ENCODE measurements around the gene COL27A1.

The COL27A1 gene

GRCh38 chr9:114119242-114120191 is 35.8 kb upstream of the COL27A1 start:
- TF ChIP-seq POLR2AphosphoS5 (IDR thresholded peaks at IDR 0.05; ENCODE audit: low read depth), result no peak
- no peak for TF ChIP-seq SPI1 (IDR thresholded peaks at IDR 0.05; ENCODE audit: borderline replicate concordance, low read depth)
- TF ChIP-seq GABPA (IDR thresholded peaks at IDR 0.05; ENCODE audit: low read depth), result no peak
- TF ChIP-seq REST (IDR thresholded peaks at IDR 0.05; ENCODE audit: insufficient replicate concordance, low read depth), result no peak
- no peak for TF ChIP-seq CTCF (IDR thresholded peaks at IDR 0.05; ENCODE audit: insufficient read depth, low read length)
- peaks cover 2% of the 10 kb centered on the region for H3K27me3 ChIP-seq (ENCODE audit: insufficient read depth, poor library complexity, severe bottlenecking)
- H3K27ac ChIP-seq (replicated peaks), result no peak overlapping the region
- no peak for DNase-seq (ENCODE audit: low read depth in 1 of 2, low spot score in 1 of 2)
- no peak overlapping the region for H3K4me3 ChIP-seq (replicated peaks; ENCODE audit: insufficient read depth, low read length)

- Histone ChIP-seq H3K27me3 (ENCODE audit: insufficient read depth, poor library complexity, severe bottlenecking) (peaks cover 2% of the 10 kb centered on the region), H3K27ac (replicated peaks) (no peak overlapping the region), H3K4me3 (replicated peaks; ENCODE audit: insufficient read depth, low read length) (no peak overlapping the region)
- no peak for TF ChIP-seq GABPA (IDR thresholded peaks at IDR 0.05; ENCODE audit: low read depth)
- no peak for TF ChIP-seq SPI1 (IDR thresholded peaks at IDR 0.05; ENCODE audit: borderline replicate concordance, low read depth)
- TF ChIP-seq CTCF (IDR thresholded peaks at IDR 0.05; ENCODE audit: insufficient read depth, low read length), result no peak
- TF ChIP-seq REST (IDR thresholded peaks at IDR 0.05; ENCODE audit: insufficient replicate concordance, low read depth), result no peak
- TF ChIP-seq POLR2AphosphoS5 (IDR thresholded peaks at IDR 0.05; ENCODE audit: low read depth), result no peak
- no peak for DNase-seq (ENCODE audit: low read depth in 1 of 2, low spot score in 1 of 2)
These were observed 34.9 kb upstream of the COL27A1 start for GRCh38 chr9:114120192-114121014.

- TF ChIP-seq CTCF (IDR thresholded peaks at IDR 0.05; ENCODE audit: insufficient read depth, low read length) (no peak), POLR2AphosphoS5 (IDR thresholded peaks at IDR 0.05; ENCODE audit: low read depth) (no peak), REST (IDR thresholded peaks at IDR 0.05; ENCODE audit: insufficient replicate concordance, low read depth) (no peak), SPI1 (IDR thresholded peaks at IDR 0.05; ENCODE audit: borderline replicate concordance, low read depth) (no peak), GABPA (IDR thresholded peaks at IDR 0.05; ENCODE audit: low read depth) (no peak)
- H3K4me3 ChIP-seq (replicated peaks; ENCODE audit: insufficient read depth, low read length), result no peak overlapping the region
- no peak overlapping the region for H3K27ac ChIP-seq (replicated peaks)
- H3K27me3 ChIP-seq (ENCODE audit: insufficient read depth, poor library complexity, severe bottlenecking), result peaks cover 2% of the 10 kb centered on the region
- DNase-seq (ENCODE audit: low read depth in 1 of 2, low spot score in 1 of 2), result no peak
These were observed 33.9 kb upstream of the COL27A1 start for GRCh38 chr9:114121227-114122135.
